HUES48 (cell line): Measurements from ENCODE around the gene CCDC80.
A peak's percentile ranks its signal among the peaks of the same experiment; 100 is the strongest.

ENCODE experiments used
- H3K27ac ChIP-seq: one replicate; pipeline ENCODE4 v1.7.0; 2013; ENCODE audit warnings: low read depth, low read length, inconsistent platforms
- H3K27me3 ChIP-seq: 2 replicates; pipeline ENCODE4 v1.6.1; 2013; ENCODE audit warnings: mild to moderate bottlenecking, low read length; ENCODE audit not compliant: control insufficient read depth, insufficient read depth
- H3K36me3 ChIP-seq: 2 replicates; pipeline ENCODE4 v1.6.1; 2013; ENCODE audit warnings: low read length; ENCODE audit not compliant: control insufficient read depth, insufficient read depth
- H3K4me1 ChIP-seq: 2 replicates; pipeline ENCODE4 v1.6.1; 2013; ENCODE audit warnings: mild to moderate bottlenecking, low read length; ENCODE audit not compliant: control insufficient read depth, insufficient read depth
- H3K4me3 ChIP-seq: 2 replicates; pipeline ENCODE4 v1.5.1; 2013; ENCODE audit warnings: mild to moderate bottlenecking, low read depth, low read length
- H3K9ac ChIP-seq: 2 replicates; pipeline ENCODE4 v1.6.1; 2013; ENCODE audit warnings: mild to moderate bottlenecking, low read depth, low read length, moderate library complexity
- H3K9me3 ChIP-seq: 2 replicates; pipeline ENCODE4 v1.6.1; 2013; ENCODE audit warnings: low read length; ENCODE audit not compliant: control insufficient read depth, insufficient read depth

Gene CCDC80

GRCh38 chr3:112643621-112644240 is 2.8 kb upstream of the CCDC80 start:
- no peaks in the 10 kb centered on the region for H3K27me3 ChIP-seq
- H3K4me1 ChIP-seq = peaks cover 56% of the 10 kb centered on the region

GRCh38 chr3:112642912-112643506 is 2.1 kb upstream of the CCDC80 start:
- no peaks in the 10 kb centered on the region for H3K36me3 ChIP-seq
- H3K27me3 ChIP-seq = no peaks in the 10 kb centered on the region
- H3K4me3 ChIP-seq = 0 out of 2 replicates have a peak overlapping the region, but pooled peaks have one; percentile 17
- H3K9me3 ChIP-seq = no peaks in the 10 kb centered on the region
- H3K27ac ChIP-seq = no peak overlapping the region
- H3K9ac ChIP-seq = no peak overlapping the region
- H3K4me1 ChIP-seq = peaks cover 56% of the 10 kb centered on the region

More at GRCh38 chr3:112643621-112644240, 2.8 kb upstream of the CCDC80 start:
- no peak overlapping the region for H3K27ac ChIP-seq
- H3K36me3 ChIP-seq = no peaks in the 10 kb centered on the region
- no peak overlapping the region for H3K9ac ChIP-seq
- H3K4me3 ChIP-seq = no peak overlapping the region
- no peaks in the 10 kb centered on the region for H3K9me3 ChIP-seq

- Histone ChIP-seq H3K4me3 (no peak overlapping the region; the same call in 1 of the 2 replicates), H3K9ac (no peak overlapping the region), H3K36me3 (no peaks in the 10 kb centered on the region), H3K27me3 (no peaks in the 10 kb centered on the region), H3K4me1 (peaks cover 47% of the 10 kb centered on the region), H3K27ac (peak overlapping the region; percentile 56), H3K9me3 (no peaks in the 10 kb centered on the region)
These were observed 540 bp downstream of the CCDC80 start for GRCh38 chr3:112640276-112640929.

- Histone ChIP-seq H3K27me3 (no peaks in the 10 kb centered on the region), H3K4me3 (no peak overlapping the region; the same call in 1 of the 2 replicates), H3K36me3 (no peaks in the 10 kb centered on the region), H3K27ac (no peak overlapping the region), H3K9me3 (no peaks in the 10 kb centered on the region), H3K4me1 (peaks cover 55% of the 10 kb centered on the region), H3K9ac (no peak overlapping the region)
These were observed 1.3 kb downstream of the CCDC80 start for GRCh38 chr3:112639455-112640225.

- Histone ChIP-seq H3K27me3 (no peaks in the 10 kb centered on the region), H3K9me3 (no peaks in the 10 kb centered on the region), H3K4me3 (no peak overlapping the region), H3K9ac (no peak overlapping the region), H3K4me1 (peaks cover 62% of the 10 kb centered on the region), H3K36me3 (no peaks in the 10 kb centered on the region), H3K27ac (no peak overlapping the region)
These were observed 2.5 kb downstream of the CCDC80 start for GRCh38 chr3:112638327-112639020.

- Histone ChIP-seq H3K27ac (no peak overlapping the region), H3K4me3 (no peak overlapping the region), H3K9ac (no peak overlapping the region), H3K27me3 (no peaks in the 10 kb centered on the region), H3K9me3 (no peaks in the 10 kb centered on the region), H3K36me3 (no peaks in the 10 kb centered on the region), H3K4me1 (peaks cover 63% of the 10 kb centered on the region)
These were observed 3.2 kb downstream of the CCDC80 start for GRCh38 chr3:112637700-112638099.

- H3K9me3 ChIP-seq = no peaks in the 10 kb centered on the region
- no peak overlapping the region for H3K9ac ChIP-seq
- H3K4me3 ChIP-seq = no peak overlapping the region
- H3K27ac ChIP-seq = no peak overlapping the region
- no peaks in the 10 kb centered on the region for H3K27me3 ChIP-seq
- peaks cover 63% of the 10 kb centered on the region for H3K4me1 ChIP-seq
- H3K36me3 ChIP-seq = no peaks in the 10 kb centered on the region
These were observed 5.3 kb downstream of the CCDC80 start for GRCh38 chr3:112635674-112636073.

- H3K9ac ChIP-seq = no peak overlapping the region
- H3K27me3 ChIP-seq = no peaks in the 10 kb centered on the region
- no peak overlapping the region for H3K27ac ChIP-seq
- H3K9me3 ChIP-seq = no peaks in the 10 kb centered on the region
- H3K36me3 ChIP-seq = no peaks in the 10 kb centered on the region
- peaks cover 59% of the 10 kb centered on the region for H3K4me1 ChIP-seq
- no peak overlapping the region for H3K4me3 ChIP-seq
These were observed 6.0 kb downstream of the CCDC80 start for GRCh38 chr3:112634786-112635541.

GRCh38 chr3:112633757-112634156 is 7.2 kb downstream of the CCDC80 start:
- H3K27ac ChIP-seq = peak overlapping the region; percentile 65
- H3K4me3 ChIP-seq = peak overlapping the region; percentile 15; the same call in 1 of the 2 replicates
- no peaks in the 10 kb centered on the region for H3K9me3 ChIP-seq
- no peaks in the 10 kb centered on the region for H3K36me3 ChIP-seq
- H3K4me1 ChIP-seq = peaks cover 64% of the 10 kb centered on the region
- H3K27me3 ChIP-seq = no peaks in the 10 kb centered on the region
- no peak overlapping the region for H3K9ac ChIP-seq

GRCh38 chr3:112633191-112633590 is 7.8 kb downstream of the CCDC80 start:
- Histone ChIP-seq H3K4me1 (peaks cover 64% of the 10 kb centered on the region), H3K27ac (peak overlapping the region; percentile 65), H3K9ac (no peak overlapping the region), H3K36me3 (no peaks in the 10 kb centered on the region), H3K4me3 (peak overlapping the region; percentile 28; the same call in 1 of the 2 replicates), H3K9me3 (no peaks in the 10 kb centered on the region), H3K27me3 (no peaks in the 10 kb centered on the region)
